A549 (cell line): Measurements from ENCODE around the gene USP2. TPM values are rescaled to one million over a fixed set of nuclear protein-coding genes. Genes with fewer than 3 reads are reported as not detected.

Experiments used
- ATAC-seq, 2 experiments: fragments of 200-7000 bp in 1 of 2; fragments of >200 bp in 1 of 2; cut with Nextera tagmentation in 1 of 2; cut with Tn5 transposase in 1 of 2; 3 replicates each; pipeline versions ENCODE4 v1.8.0 to v1.9.1; 2018 to 2020; ENCODE audit warnings: mild to moderate bottlenecking in 1 of 2, moderate library complexity in 1 of 2
- CTCF ChIA-PET: fragments of 300-600 bp; sonication (Branson Sonifier 250); formaldehyde crosslinking; extraction: SDS; loops from one replicate; lab custom pipeline; 2021; ENCODE audit warnings: antibody characterized with exemption, inconsistent platforms; lab: Yijun Ruan, JAX
- POLR2A ChIA-PET: fragments of 350-600 bp; formaldehyde crosslinking; extraction: SDS; loops from one replicate; lab custom pipeline; 2021; ENCODE audit warnings: antibody characterized with exemption, inconsistent platforms; lab: Yijun Ruan, JAX
- DNase-seq, 2 experiments: peaks; one replicate each; pipeline versions ENCODE4 v3.0.0 to v3.0.0-alpha.2; 2011 to 2016; ENCODE audit warnings: low read depth in 1 of 2, low spot score in 1 of 2
- FAIRE-seq: peaks from 2 replicates; lab custom pipeline; 2011; peaks lifted over from hg19 to GRCh38; lab: Jason Lieb, UNC
- H3K27ac ChIP-seq, 2 experiments: fragments of >200 bp; sonication (Bioruptor Twin); formaldehyde crosslinking; 3 replicates each; pipeline ENCODE4 v1.5.1; 2016 to 2017
- H3K4me1 ChIP-seq: fragments of >200 bp; sonication (Bioruptor Twin); formaldehyde crosslinking; 3 replicates; pipeline ENCODE4 v1.6.1; 2016
- H3K4me2 ChIP-seq: fragments of >200 bp; sonication (Bioruptor Twin); formaldehyde crosslinking; 3 replicates; pipeline ENCODE4 v1.6.1; 2016
- H3K4me3 ChIP-seq: fragments of >200 bp; sonication (Bioruptor Twin); formaldehyde crosslinking; 3 replicates; pipeline ENCODE4 v1.5.1; 2016
- H3K9me3 ChIP-seq: fragments of >200 bp; sonication (Bioruptor Twin); formaldehyde crosslinking; 3 replicates; pipeline ENCODE4 v1.6.1; 2016
- BHLHE40 ChIP-seq: IDR thresholded peaks from 2 replicates; pipeline ENCODE4 v1.6.1; 2012; ENCODE audit warnings: low read depth, low read length, inconsistent platforms
- CEBPB ChIP-seq, 2 experiments: fragments of >200 bp in 1 of 2; sonication (Bioruptor Twin) in 1 of 2; formaldehyde crosslinking in 1 of 2; IDR thresholded peaks; 2 replicates each; pipeline ENCODE4 v1.6.1; 2012 to 2016
- CHD2 ChIP-seq: fragments of 150-350 bp; IDR thresholded peaks from 2 replicates; pipeline ENCODE4 v1.6.1; 2014; ENCODE audit warnings: low read length; ENCODE audit not compliant: partially characterized antibody
- EP300 ChIP-seq, 2 experiments: fragments of >200 bp; sonication (Bioruptor Twin); formaldehyde crosslinking; IDR thresholded peaks; 2 replicates in 1 of 2; 3 replicates in 1 of 2; pipeline ENCODE4 v1.6.1; 2016 to 2017
- FOSL2 ChIP-seq, 2 experiments: fragments of 450-650 bp in 1 of 2; fragments of >200 bp in 1 of 2; sonication (Bioruptor Twin) in 1 of 2; formaldehyde crosslinking; IDR thresholded peaks; 2 replicates each; pipeline versions ENCODE4 v1.5.0 to v1.6.1; 2016 to 2020; ENCODE audit warnings: mild to moderate bottlenecking in 1 of 2, moderate library complexity in 1 of 2
- FOXS1 ChIP-seq: fragments of 250-450 bp; sonication (Bioruptor Pico); IDR thresholded peaks from 2 replicates; pipeline ENCODE4 v1.5.0; 2020; ENCODE audit warnings: mild to moderate bottlenecking, moderate library complexity
- HDAC2 ChIP-seq: fragments of 200-600 bp; sonication (generic); IDR thresholded peaks from 2 replicates; pipeline ENCODE4 v1.6.1; 2016
- HEYL ChIP-seq: fragments of 250-450 bp; sonication (Bioruptor Pico); IDR thresholded peaks from 2 replicates; pipeline ENCODE4 v1.8.0; 2021; ENCODE audit warnings: mild to moderate bottlenecking, moderate library complexity
- HOXB5 ChIP-seq: fragments of 250-450 bp; sonication (Bioruptor Pico); IDR thresholded peaks from 2 replicates; pipeline ENCODE4 v1.5.0; 2020; ENCODE audit warnings: mild to moderate bottlenecking, moderate library complexity
- JUN ChIP-seq, 2 experiments: fragments of >200 bp; sonication (Bioruptor Twin); formaldehyde crosslinking; IDR thresholded peaks; 2 replicates in 1 of 2; 3 replicates in 1 of 2; pipeline ENCODE4 v1.6.1; 2016 to 2017
- KDM1A ChIP-seq: fragments of 200-600 bp; sonication (generic); IDR thresholded peaks from 2 replicates; pipeline ENCODE4 v1.6.1; 2016; ENCODE audit warnings: low read depth, mild to moderate bottlenecking
- NPAS2 ChIP-seq: fragments of 250-450 bp; sonication (Bioruptor Pico); IDR thresholded peaks from 2 replicates; pipeline ENCODE4 v1.8.0; 2022; ENCODE audit warnings: mild to moderate bottlenecking, moderate library complexity, borderline replicate concordance
- NR3C1 ChIP-seq: fragments of >200 bp; sonication (Bioruptor Twin); formaldehyde crosslinking; IDR thresholded peaks from 3 replicates; pipeline ENCODE4 v1.6.1; 2017
- POLR2A ChIP-seq: IDR thresholded peaks from 2 replicates; pipeline ENCODE4 v1.6.1; 2012; ENCODE audit warnings: mild to moderate bottlenecking, low read length
- SREBF2 ChIP-seq: fragments of 450-650 bp; IDR thresholded peaks from 2 replicates; pipeline ENCODE4 v1.6.1; 2014; ENCODE audit warnings: mild to moderate bottlenecking, moderate library complexity
- TFCP2L1 ChIP-seq: fragments of 250-450 bp; sonication (Bioruptor Pico); IDR thresholded peaks from 2 replicates; pipeline ENCODE4 v1.5.0; 2021; ENCODE audit warnings: mild to moderate bottlenecking
- ZC3H11A ChIP-seq: fragments of 450-650 bp; IDR thresholded peaks from 2 replicates; pipeline ENCODE4 v1.6.1; 2014; ENCODE audit warnings: antibody characterized with exemption, mild to moderate bottlenecking
- ZFP36 ChIP-seq: fragments of 450-650 bp; IDR thresholded peaks from 2 replicates; pipeline ENCODE4 v1.6.1; 2014; ENCODE audit warnings: borderline replicate concordance; ENCODE audit not compliant: partially characterized antibody
- WGBS: methylation state at CpG from one replicate; pipeline ENCODE4 v1.1.6; 2017; ENCODE audit errors: missing lambda C conversion rate; 5-methylcytosine and 5-hydroxymethylcytosine counted together
- polyA plus RNA-seq, 4 experiments: library from polyadenylated mRNA; depleted of rRNA in 3 of 4; stranded (reverse); fragments of >200 nt; fragmentation: RNase III in 1 of 4; extraction: RNeasy Plus Mini Kit Qiagen cat#74134 plus additional on column Dnase treatment in 1 of 4; gene quantifications; 2 replicates in 3 of 4; 3 replicates in 1 of 4; pipeline ENCODE4 v1.2.3, GENCODE V29; 2011 to 2017
- TF ChIP-seq, protein P1 (sequence below): IDR thresholded peaks from 2 replicates; pipeline ENCODE4 v1.6.1; 2012
- TF ChIP-seq, protein P2 (sequence below): fragments of 250-450 bp; sonication (Bioruptor Pico); IDR thresholded peaks from 2 replicates; pipeline ENCODE4 v1.5.0; 2020; ENCODE audit warnings: low read depth, mild to moderate bottlenecking, moderate library complexity
- TF ChIP-seq, protein P3 (sequence below): fragments of >200 bp; sonication (Bioruptor Twin); formaldehyde crosslinking; IDR thresholded peaks from 2 replicates; pipeline ENCODE4 v1.6.1; 2016
- TF ChIP-seq, protein P4 (sequence below): fragments of >200 bp; sonication (Bioruptor Twin); formaldehyde crosslinking; IDR thresholded peaks from 3 replicates; pipeline ENCODE4 v1.6.1; 2016
- TF ChIP-seq, protein P5 (sequence below): fragments of 250-450 bp; sonication (Bioruptor Pico); IDR thresholded peaks from 2 replicates; pipeline ENCODE4 v1.5.0; 2021; ENCODE audit warnings: mild to moderate bottlenecking, moderate library complexity, borderline replicate concordance
- TF ChIP-seq, protein P6 (sequence below): IDR thresholded peaks from 2 replicates; pipeline ENCODE4 v1.6.1; 2012; ENCODE audit warnings: low read depth, borderline replicate concordance

Gene USP2
- polyA plus RNA-seq, 2 of the 4 experiments (the other 2 are of a cell fraction), result 0.30 to 0.48 TPM

DNA sequence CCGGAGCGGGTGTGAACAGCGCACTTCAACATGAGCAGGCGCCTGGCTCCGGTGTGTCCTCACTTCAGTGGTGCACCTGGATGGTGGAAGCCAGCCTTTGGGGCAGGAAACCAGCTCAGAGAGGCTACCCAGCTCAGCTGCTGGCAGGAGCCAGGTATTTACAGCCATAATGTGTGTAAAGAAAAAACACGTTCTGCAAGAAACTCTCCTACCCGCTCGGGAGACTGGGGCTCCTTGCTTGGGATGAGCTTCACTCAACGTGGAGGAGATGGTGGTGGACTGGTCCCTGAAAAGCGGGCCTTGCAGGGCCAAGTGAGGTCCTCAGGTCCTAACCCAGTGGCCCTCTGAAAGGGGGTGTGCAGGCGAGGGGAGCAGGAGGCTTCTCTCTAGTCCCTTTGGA lies 72.1 kb downstream of the USP2 start:
- CTCF ChIA-PET, result interaction anchor here (0.8 to 6.9 kb wide), 8 partner anchors 10 to 141 kb away, joined by 3 to 43 read pairs (median 4); partner anchors contain the start of genes CBL and NLRX1
- POLR2A ChIA-PET, result no interaction called here
- Histone ChIP-seq H3K9me3 (no peaks in the 10 kb centered on the region), H3K27ac (no peak overlapping the region), H3K4me1 (no peaks in the 10 kb centered on the region), H3K4me2 (no peak overlapping the region)
- ATAC-seq, result no peak
- FAIRE-seq, result no peak
- 92% methylated on average over 10 of the region's 11 CpGs for WGBS
- TF ChIP-seq, protein P1, sequence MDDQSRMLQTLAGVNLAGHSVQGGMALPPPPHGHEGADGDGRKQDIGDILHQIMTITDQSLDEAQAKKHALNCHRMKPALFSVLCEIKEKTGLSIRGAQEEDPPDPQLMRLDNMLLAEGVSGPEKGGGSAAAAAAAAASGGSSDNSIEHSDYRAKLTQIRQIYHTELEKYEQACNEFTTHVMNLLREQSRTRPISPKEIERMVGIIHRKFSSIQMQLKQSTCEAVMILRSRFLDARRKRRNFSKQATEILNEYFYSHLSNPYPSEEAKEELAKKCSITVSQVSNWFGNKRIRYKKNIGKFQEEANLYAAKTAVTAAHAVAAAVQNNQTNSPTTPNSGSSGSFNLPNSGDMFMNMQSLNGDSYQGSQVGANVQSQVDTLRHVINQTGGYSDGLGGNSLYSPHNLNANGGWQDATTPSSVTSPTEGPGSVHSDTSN, result no peak
- TF ChIP-seq SREBF2 (no peak), BHLHE40 (no peak), CEBPB (IDR thresholded peaks at IDR 0.05) (no peak), KDM1A (no peak), CHD2 (no peak), HDAC2 (no peak), FOXS1 (CRISPR knock-in tag) (no peak), HEYL (no peak), FOSL2 (IDR thresholded peaks at IDR 0.05) (no peak), FOSL2 (CRISPR knock-in tag; IDR thresholded peaks at IDR 0.05) (no peak), HOXB5 (CRISPR knock-in tag) (no peak), JUN (IDR thresholded peaks at IDR 0.05) (no peak), ZFP36 (no peak), TFCP2L1 (CRISPR knock-in tag) (no peak), POLR2A (no peak)
- TF ChIP-seq, protein P2, sequence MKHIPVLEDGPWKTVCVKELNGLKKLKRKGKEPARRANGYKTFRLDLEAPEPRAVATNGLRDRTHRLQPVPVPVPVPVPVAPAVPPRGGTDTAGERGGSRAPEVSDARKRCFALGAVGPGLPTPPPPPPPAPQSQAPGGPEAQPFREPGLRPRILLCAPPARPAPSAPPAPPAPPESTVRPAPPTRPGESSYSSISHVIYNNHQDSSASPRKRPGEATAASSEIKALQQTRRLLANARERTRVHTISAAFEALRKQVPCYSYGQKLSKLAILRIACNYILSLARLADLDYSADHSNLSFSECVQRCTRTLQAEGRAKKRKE (CRISPR knock-in tag), result no peak
- TF ChIP-seq, protein P3, sequence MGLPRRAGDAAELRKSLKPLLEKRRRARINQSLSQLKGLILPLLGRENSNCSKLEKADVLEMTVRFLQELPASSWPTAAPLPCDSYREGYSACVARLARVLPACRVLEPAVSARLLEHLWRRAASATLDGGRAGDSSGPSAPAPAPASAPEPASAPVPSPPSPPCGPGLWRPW, result no peak
- TF ChIP-seq, protein P4, sequence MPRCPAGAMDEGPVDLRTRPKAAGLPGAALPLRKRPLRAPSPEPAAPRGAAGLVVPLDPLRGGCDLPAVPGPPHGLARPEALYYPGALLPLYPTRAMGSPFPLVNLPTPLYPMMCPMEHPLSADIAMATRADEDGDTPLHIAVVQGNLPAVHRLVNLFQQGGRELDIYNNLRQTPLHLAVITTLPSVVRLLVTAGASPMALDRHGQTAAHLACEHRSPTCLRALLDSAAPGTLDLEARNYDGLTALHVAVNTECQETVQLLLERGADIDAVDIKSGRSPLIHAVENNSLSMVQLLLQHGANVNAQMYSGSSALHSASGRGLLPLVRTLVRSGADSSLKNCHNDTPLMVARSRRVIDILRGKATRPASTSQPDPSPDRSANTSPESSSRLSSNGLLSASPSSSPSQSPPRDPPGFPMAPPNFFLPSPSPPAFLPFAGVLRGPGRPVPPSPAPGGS, result no peak
- TF ChIP-seq, all 56 proteins: peak for 0
- DNase-seq, result no peak
- H3K4me3 ChIP-seq, result no peak overlapping the region

DNA sequence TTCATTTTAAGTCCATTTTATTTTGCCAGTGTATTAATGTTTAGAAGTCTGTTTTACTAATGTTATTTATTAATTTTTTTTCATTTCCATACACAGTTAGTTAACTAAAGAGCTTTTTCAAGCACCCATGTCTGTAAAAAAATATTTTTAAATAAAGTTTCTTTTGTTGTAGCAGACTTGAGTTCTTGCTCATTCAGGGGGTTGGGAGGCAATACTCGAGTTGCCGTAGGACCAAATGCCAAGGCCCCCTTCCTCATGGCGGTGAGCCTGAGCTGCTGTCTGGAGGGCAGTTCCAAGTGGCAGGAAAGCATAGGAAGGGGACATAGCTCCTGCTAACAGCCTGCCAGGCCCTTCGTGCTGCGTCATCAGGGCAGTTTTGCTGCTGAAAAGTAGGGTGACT lies 73.5 kb downstream of the USP2 start:
- no peak for FAIRE-seq
- ATAC-seq, result no peak
- ChIA-PET POLR2A (interaction anchor here (0.7 kb wide), 1 partner anchor 223 kb away, joined by 3 read pairs; no protein-coding TSS in a partner anchor), CTCF (interaction anchor here (0.8 to 6.9 kb wide), 6 partner anchors 15 to 167 kb away, joined by 3 to 43 read pairs (median 4); no protein-coding TSS in a partner anchor)
- WGBS, result 86% methylated on average over 5 of the region's 5 CpGs
- Histone ChIP-seq H3K27ac (no peak overlapping the region), H3K4me2 (no peak overlapping the region), H3K4me1 (no peaks in the 10 kb centered on the region), H3K9me3 (no peaks in the 10 kb centered on the region), H3K4me3 (no peak overlapping the region)
- TF ChIP-seq CEBPB (IDR thresholded peaks at IDR 0.05), result no peak
- TF ChIP-seq, protein P5, sequence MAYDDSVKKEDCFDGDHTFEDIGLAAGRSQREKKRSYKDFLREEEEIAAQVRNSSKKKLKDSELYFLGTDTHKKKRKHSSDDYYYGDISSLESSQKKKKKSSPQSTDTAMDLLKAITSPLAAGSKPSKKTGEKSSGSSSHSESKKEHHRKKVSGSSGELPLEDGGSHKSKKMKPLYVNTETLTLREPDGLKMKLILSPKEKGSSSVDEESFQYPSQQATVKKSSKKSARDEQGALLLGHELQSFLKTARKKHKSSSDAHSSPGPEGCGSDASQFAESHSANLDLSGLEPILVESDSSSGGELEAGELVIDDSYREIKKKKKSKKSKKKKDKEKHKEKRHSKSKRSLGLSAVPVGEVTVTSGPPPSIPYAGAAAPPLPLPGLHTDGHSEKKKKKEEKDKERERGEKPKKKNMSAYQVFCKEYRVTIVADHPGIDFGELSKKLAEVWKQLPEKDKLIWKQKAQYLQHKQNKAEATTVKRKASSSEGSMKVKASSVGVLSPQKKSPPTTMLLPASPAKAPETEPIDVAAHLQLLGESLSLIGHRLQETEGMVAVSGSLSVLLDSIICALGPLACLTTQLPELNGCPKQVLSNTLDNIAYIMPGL (CRISPR knock-in tag), result no peak
- no peak for TF ChIP-seq HOXB5 (CRISPR knock-in tag)
- no peak for TF ChIP-seq NPAS2 (CRISPR knock-in tag)
- TF ChIP-seq NR3C1, result no peak
- TF ChIP-seq ZC3H11A, result no peak
- TF ChIP-seq, protein P6, sequence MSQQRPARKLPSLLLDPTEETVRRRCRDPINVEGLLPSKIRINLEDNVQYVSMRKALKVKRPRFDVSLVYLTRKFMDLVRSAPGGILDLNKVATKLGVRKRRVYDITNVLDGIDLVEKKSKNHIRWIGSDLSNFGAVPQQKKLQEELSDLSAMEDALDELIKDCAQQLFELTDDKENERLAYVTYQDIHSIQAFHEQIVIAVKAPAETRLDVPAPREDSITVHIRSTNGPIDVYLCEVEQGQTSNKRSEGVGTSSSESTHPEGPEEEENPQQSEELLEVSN, result no peak
- TF ChIP-seq JUN (IDR thresholded peaks at IDR 0.05), result no peak
- TF ChIP-seq EP300 (IDR thresholded peaks at IDR 0.05), result no peak
- no peak for DNase-seq
